ENCODE data around the gene CFAP157.

DNA sequence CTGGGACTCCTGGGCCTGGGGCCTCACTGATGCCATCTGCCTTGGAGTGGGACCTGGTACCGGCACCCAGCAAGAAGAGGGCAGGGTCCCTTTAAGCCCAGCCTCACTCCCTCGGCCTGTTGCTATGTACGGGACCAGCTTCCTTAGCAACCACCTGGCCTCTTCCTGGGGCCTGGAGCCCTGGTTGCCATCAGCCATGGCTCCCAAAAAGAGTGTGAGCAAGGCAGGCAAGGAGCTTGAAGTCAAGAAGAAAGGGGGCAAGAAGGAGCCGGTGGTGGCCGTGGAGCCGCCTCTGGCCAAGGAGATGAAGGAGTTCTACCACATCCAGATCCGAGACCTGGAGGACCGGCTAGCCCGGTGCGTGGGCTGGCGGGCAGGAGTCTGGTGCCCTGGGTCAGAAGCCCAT lies at the start of gene CFAP157:
- TF ChIP-seq, protein P1, sequence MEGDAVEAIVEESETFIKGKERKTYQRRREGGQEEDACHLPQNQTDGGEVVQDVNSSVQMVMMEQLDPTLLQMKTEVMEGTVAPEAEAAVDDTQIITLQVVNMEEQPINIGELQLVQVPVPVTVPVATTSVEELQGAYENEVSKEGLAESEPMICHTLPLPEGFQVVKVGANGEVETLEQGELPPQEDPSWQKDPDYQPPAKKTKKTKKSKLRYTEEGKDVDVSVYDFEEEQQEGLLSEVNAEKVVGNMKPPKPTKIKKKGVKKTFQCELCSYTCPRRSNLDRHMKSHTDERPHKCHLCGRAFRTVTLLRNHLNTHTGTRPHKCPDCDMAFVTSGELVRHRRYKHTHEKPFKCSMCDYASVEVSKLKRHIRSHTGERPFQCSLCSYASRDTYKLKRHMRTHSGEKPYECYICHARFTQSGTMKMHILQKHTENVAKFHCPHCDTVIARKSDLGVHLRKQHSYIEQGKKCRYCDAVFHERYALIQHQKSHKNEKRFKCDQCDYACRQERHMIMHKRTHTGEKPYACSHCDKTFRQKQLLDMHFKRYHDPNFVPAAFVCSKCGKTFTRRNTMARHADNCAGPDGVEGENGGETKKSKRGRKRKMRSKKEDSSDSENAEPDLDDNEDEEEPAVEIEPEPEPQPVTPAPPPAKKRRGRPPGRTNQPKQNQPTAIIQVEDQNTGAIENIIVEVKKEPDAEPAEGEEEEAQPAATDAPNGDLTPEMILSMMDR (IDR thresholded peaks at IDR 0.05): no peak
- TF ChIP-seq POLR2A (IDR thresholded peaks at IDR 0.05): no peak

All from uterus (tissue), 2 donors.